ENCODE measurements around the gene TSPAN7.

DNA sequence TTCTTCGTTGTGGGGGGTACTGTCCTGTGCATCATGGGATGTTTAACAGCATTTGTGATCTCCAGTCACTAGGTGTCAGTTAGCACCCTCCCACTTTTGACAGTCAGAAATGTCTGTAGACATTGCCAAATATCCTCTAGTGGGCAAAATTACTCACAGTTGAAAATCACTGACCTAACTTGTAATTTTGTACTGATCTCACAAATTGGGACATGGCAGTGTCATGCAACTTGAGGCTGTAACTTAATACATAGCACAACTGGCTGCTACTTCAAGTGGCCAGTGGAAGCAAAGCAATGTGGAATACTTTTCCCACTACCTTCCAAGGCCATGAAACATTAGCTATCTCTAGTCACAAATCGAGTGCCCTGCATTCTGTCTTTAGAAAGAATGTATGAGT, 23.2 kb upstream of the TSPAN7 start:
- TF ChIP-seq, protein P1, sequence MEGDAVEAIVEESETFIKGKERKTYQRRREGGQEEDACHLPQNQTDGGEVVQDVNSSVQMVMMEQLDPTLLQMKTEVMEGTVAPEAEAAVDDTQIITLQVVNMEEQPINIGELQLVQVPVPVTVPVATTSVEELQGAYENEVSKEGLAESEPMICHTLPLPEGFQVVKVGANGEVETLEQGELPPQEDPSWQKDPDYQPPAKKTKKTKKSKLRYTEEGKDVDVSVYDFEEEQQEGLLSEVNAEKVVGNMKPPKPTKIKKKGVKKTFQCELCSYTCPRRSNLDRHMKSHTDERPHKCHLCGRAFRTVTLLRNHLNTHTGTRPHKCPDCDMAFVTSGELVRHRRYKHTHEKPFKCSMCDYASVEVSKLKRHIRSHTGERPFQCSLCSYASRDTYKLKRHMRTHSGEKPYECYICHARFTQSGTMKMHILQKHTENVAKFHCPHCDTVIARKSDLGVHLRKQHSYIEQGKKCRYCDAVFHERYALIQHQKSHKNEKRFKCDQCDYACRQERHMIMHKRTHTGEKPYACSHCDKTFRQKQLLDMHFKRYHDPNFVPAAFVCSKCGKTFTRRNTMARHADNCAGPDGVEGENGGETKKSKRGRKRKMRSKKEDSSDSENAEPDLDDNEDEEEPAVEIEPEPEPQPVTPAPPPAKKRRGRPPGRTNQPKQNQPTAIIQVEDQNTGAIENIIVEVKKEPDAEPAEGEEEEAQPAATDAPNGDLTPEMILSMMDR (conservative IDR thresholded peaks at IDR 0.05; ENCODE audit: low read depth, low read length) = no peak
- TF ChIP-seq FOS (IDR thresholded peaks at IDR 0.05; ENCODE audit: low read depth, low read length) = no peak
- TF ChIP-seq SMC3 (IDR thresholded peaks at IDR 0.05; ENCODE audit: low read depth, low read length) = no peak
- no peak for TF ChIP-seq MAFK (IDR thresholded peaks at IDR 0.05; ENCODE audit: low read depth, low read length)
- TF ChIP-seq POLR2A (IDR thresholded peaks at IDR 0.05; ENCODE audit: low read depth, low read length) = no peak
- TF ChIP-seq RFX5 (IDR thresholded peaks at IDR 0.05; ENCODE audit: low read depth, low read length) = no peak
- TF ChIP-seq MXI1 (IDR thresholded peaks at IDR 0.05; ENCODE audit: borderline replicate concordance, low read depth, low read length) = no peak
- no peak for TF ChIP-seq BHLHE40 (IDR thresholded peaks at IDR 0.05; ENCODE audit: low read depth, low read length)

Measured in IMR-90 (cell line).